Epithelial cell of esophagus (primary cell): ENCODE data around the gene ECHS1.

ENCODE experiments used
- DNase-seq: peaks from one replicate; pipeline ENCODE4 v3.0.0; 2010; ENCODE audit warnings: low read depth
- H3K4me3 ChIP-seq: 2 replicates; pipeline ENCODE4 v1.5.1; 2011; ENCODE audit warnings: mild to moderate bottlenecking, low read length, control low read depth
- TF ChIP-seq, protein P1 (sequence below): IDR thresholded peaks from 2 replicates; pipeline ENCODE4 v1.5.1; 2011; ENCODE audit warnings: low read depth, mild to moderate bottlenecking, low read length, control low read depth, inconsistent platforms; ENCODE audit not compliant: insufficient read depth; ENCODE audit errors: missing control alignments

Gene ECHS1

DNA sequence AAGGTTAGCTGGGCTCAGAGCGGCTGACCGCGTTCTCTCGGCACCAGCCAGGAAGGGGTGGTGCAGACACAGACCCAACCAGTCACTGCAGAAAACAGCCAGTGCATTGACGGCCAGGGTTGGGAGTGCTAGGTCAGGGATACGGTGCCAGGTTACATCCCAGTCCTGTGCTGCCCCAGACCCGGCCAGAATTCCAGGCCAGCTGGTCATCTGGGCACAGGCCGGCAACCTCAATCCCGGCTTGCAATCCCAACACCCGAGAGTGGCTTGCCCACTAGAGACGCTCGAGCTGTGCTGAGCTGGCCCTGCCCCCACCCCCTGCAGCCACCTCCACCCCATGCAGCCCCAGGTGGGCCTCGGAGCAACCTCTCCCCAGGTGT lies 22.2 kb downstream of the ECHS1 start:
- TF ChIP-seq, protein P1, sequence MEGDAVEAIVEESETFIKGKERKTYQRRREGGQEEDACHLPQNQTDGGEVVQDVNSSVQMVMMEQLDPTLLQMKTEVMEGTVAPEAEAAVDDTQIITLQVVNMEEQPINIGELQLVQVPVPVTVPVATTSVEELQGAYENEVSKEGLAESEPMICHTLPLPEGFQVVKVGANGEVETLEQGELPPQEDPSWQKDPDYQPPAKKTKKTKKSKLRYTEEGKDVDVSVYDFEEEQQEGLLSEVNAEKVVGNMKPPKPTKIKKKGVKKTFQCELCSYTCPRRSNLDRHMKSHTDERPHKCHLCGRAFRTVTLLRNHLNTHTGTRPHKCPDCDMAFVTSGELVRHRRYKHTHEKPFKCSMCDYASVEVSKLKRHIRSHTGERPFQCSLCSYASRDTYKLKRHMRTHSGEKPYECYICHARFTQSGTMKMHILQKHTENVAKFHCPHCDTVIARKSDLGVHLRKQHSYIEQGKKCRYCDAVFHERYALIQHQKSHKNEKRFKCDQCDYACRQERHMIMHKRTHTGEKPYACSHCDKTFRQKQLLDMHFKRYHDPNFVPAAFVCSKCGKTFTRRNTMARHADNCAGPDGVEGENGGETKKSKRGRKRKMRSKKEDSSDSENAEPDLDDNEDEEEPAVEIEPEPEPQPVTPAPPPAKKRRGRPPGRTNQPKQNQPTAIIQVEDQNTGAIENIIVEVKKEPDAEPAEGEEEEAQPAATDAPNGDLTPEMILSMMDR = no peak
- no peak overlapping the region for H3K4me3 ChIP-seq
- no peak for DNase-seq

DNA sequence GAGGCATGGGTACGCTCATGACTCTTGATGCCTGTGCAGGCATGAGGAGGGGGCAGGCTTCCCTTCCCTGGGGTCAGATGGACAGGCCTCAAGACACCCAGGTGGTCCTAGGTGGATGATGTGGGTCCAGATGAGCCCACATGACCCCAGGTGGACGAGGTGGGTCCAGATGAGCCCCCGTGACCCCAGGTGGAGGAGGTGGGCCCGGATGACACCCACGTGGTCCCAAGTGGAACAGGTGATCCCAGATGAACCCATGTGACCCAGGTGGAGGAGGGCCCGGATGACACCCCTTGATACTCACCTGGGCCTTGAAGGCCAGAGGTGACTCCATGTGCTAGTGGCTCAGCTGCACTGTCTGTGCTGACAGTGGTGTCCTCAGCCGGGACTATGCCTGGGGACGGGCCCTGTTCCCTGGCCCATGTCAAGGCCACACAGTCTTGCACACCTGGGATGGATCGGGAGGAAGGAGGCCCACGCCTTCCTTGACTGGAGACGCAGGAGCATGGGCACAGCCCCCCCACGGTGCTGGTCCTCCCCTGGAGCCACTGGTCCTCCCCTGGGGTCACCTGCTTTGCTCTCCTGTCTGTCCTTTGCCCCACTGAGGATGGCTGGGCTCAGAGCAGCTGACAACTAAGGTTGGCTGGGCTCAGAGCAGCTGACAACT lies 22.7 kb downstream of the ECHS1 start:
- no peak overlapping the region for H3K4me3 ChIP-seq
- TF ChIP-seq, protein P1 = no peak
- DNase-seq = no peak

DNA sequence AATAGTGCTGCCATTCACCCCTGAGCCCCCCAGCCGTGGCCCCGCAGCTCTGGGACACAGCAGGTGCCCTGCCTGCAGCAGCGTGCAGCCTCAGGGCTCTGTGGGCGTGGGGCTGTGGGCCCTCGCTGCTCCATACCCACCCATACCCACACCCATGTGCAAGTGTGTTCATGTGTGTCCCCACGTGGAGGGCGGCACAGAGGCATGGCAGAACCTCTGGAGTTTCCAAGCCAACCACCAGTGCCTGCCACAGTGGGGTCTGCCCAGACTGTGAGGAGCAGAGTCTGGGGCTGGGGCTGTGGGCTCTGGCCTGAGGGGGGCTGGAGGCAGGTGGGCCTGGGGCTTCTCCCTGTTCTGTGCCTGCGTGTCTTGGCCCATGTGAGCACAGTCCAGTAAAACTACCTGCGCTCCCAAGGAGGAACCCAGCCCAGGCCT lies 23.6 kb downstream of the ECHS1 start:
- no peak overlapping the region for H3K4me3 ChIP-seq
- TF ChIP-seq, protein P1 = no peak
- DNase-seq = no peak

DNA sequence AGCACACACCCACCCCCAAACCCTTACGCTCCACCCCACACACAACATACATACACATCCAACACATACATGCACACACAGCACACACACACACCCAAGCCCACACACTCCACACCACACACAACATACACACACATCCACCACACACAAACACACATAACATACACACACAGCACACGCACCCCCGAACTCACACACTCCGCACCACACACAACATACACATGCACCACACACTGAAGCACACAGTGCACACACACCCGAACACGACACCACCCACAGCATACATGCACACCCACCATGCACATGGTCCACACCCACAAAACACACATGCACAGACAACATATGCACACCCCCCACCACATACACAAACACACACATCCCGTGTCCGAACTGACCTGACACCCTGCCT lies 24.0 kb downstream of the ECHS1 start:
- no peak for DNase-seq
- no peak overlapping the region for H3K4me3 ChIP-seq
- TF ChIP-seq, protein P1 = no peak

DNA sequence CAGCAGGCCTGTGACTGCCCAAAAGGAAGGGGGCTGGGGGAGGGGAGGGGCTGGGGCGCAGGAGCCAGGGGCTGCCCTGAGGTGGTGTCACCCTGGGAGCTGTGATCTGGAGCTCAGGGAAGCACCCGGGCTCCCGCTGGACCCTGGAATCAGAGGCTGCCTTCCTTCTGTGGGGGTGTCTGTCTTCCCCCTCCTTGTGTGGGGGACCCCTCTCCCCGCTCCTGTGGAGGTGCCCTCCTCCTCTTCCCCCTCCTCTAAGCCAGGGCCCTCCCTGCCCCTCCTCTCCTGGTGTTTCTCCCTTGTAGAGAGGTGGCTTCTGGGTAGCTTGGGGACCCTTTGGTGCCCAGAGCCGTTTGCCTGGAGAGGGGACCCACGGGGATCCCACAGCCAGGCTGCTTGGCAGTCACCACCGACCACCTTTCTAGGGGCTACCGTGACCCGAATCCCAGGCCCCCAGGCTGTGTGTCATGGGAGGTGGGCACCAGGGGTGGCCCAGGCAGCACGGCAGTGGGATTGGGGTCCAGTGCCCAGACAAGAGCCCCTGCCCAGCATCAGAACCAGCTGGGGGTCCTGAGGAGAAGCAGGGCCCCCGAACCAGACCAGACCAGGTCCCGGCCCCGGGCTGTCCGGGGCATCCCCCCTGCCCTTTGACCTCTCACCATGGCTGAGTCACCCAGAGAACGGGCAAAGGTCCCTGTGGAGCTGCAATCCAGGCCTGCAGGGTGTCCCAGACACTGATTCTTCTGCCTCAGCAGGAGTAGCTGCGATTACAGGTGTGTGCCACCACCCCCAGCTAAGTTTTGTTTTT lies 25.2 kb downstream of the ECHS1 start:
- no peak for DNase-seq
- H3K4me3 ChIP-seq = no peak overlapping the region
- TF ChIP-seq, protein P1 = no peak

DNA sequence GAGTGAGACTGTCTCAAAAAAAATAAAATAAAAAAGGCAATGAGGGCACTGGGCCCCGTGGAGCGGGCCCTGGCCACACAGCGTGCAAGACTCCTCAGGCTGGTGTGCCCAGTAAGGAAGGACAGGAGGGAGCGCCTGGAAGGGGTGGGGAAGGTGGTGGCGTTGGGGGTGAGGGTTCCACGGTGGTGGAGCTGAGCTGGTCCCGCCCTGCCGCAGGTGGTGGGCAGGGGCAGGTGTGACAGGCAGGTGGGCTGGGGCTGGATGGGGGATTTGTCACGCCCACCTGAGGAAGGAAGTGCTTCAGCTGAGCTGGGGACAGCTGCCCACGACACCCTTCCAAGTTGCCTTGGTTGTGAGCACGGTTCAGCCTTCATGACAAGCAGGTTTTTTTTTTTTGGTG lies 26.7 kb downstream of the ECHS1 start:
- H3K4me3 ChIP-seq = no peak overlapping the region
- no peak for DNase-seq
- TF ChIP-seq, protein P1 = no peak

DNA sequence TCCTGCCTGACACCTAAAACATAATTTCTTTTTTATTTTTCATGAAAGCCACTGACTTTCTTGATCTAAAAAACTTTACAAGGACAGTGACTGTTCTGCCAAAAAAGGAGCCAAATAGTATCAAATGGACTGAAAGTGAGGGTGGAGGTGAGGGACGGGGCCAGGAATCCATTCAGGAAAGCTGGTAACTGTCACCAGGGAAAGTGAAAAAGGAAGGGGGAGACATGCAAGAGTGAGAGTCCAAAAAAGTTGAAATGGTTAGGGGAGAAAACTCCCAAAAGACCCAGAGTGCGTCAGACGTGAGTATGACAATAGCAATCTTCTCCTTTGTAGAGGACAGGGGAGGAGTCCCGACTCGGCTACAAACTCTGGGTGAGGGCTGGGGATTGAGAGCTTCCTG lies 28.9 kb downstream of the ECHS1 start:
- H3K4me3 ChIP-seq = no peak overlapping the region
- TF ChIP-seq, protein P1 = no peak
- DNase-seq = no peak
